Lower leg skin (tissue), 3 donors: ENCODE data around the gene NTNG1.

Experiments
- POLR2A ChIP-seq, 2 donors: fragments of 450-650 bp; IDR thresholded peaks; one replicate each; pipeline ENCODE4 v1.6.1; 2016 to 2017; ENCODE audit warnings: antibody characterized with exemption in 2 of 2, mild to moderate bottlenecking in 1 of 2, moderate library complexity in 1 of 2
- TF ChIP-seq, protein P1 (sequence below), 3 donors: fragments of 450-650 bp; IDR thresholded peaks; one replicate each; pipeline ENCODE4 v1.5.1; 2016; ENCODE audit warnings: antibody characterized with exemption in 3 of 3, mild to moderate bottlenecking in 3 of 3, moderate library complexity in 2 of 3

DNA sequence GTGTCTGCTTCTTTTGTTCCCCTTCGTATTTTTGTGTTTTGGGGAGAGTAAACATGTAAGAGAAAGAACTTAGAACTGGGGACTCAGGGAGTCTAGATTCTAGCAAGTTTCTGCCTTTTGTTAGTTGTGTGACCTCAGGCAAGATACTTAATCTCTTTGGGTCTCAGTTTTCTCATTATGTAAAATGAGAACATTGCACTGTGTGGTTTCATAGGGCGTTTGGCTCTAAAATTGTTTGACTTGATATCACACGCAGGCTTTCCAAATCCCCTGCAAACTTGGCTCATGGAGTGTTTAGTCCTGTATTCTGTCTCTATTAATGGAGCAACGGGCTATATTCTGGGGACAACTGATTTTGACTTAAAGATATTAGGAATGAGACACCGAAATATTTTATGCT lies 57.7 kb downstream of the NTNG1 start:
- TF ChIP-seq POLR2A (IDR thresholded peaks at IDR 0.05), result no peak
- TF ChIP-seq, protein P1, sequence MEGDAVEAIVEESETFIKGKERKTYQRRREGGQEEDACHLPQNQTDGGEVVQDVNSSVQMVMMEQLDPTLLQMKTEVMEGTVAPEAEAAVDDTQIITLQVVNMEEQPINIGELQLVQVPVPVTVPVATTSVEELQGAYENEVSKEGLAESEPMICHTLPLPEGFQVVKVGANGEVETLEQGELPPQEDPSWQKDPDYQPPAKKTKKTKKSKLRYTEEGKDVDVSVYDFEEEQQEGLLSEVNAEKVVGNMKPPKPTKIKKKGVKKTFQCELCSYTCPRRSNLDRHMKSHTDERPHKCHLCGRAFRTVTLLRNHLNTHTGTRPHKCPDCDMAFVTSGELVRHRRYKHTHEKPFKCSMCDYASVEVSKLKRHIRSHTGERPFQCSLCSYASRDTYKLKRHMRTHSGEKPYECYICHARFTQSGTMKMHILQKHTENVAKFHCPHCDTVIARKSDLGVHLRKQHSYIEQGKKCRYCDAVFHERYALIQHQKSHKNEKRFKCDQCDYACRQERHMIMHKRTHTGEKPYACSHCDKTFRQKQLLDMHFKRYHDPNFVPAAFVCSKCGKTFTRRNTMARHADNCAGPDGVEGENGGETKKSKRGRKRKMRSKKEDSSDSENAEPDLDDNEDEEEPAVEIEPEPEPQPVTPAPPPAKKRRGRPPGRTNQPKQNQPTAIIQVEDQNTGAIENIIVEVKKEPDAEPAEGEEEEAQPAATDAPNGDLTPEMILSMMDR (IDR thresholded peaks at IDR 0.05), result no peak
